Measurements from ENCODE around the gene ANKRD63. TPM values are rescaled to one million over a fixed set of nuclear protein-coding genes. Genes with fewer than 3 reads are reported as not detected.

Gene ANKRD63
- total and polyA plus RNA-seq, 2 of the 8 experiments (the other 6 are each of a cell fraction or from before 2014, with no cell fraction given) = 0.18 to 0.26 TPM

GRCh38 chr15:40240619-40241221, 42.1 kb downstream of the ANKRD63 start:
- DNase-seq (ENCODE audit: low read depth in 1 of 2, low spot score in 2 of 2) (peak in 1 of 2 experiments; percentile 41), FAIRE-seq (no peak)
- Histone ChIP-seq H2BK20ac (ENCODE audit: low read length) (no peak overlapping the region), H2BK12ac (ENCODE audit: low read depth, low read length) (no peak overlapping the region), H3K36me3 (ENCODE audit: control insufficient read depth in 2 of 4, insufficient read depth in 4 of 4, low read length in 3 of 4) (no peaks in the 10 kb centered on the region), H4K5ac (ENCODE audit: insufficient read length, low read depth, low read length) (no peak overlapping the region), H2AK5ac (ENCODE audit: low read depth, low read length) (no peak overlapping the region), H4K20me1 (replicated peaks in 1 of 2; ENCODE audit: control insufficient read depth in 1 of 2, insufficient read depth in 2 of 2, low read length in 2 of 2) (no peaks in the 10 kb centered on the region), H3K4ac (replicated peaks; ENCODE audit: insufficient read length, low read depth, low read length) (no peak overlapping the region), H4K8ac (ENCODE audit: extremely low read depth, insufficient read depth, low read length) (peak overlapping the region; percentile 38; the same call in 1 of the 2 replicates), H3K4me1 (replicated peaks in 1 of 4; ENCODE audit: control insufficient read depth in 3 of 4, insufficient read depth in 4 of 4, low read length in 3 of 4) (peaks cover 9 to 28% (median 22%) of the 10 kb centered on the region in 4 experiments), H2BK120ac (replicated peaks; ENCODE audit: low read depth, low read length) (no peak overlapping the region), H3K27ac (ENCODE audit: low read depth, low read length) (no peak overlapping the region), H3K9me3 (ENCODE audit: insufficient read depth in 2 of 2, low read depth in 1 of 2, low read length in 1 of 2) (no peaks in the 10 kb centered on the region), H3K79me1 (ENCODE audit: low read depth, low read length) (no peaks in the 10 kb centered on the region), H2BK15ac (ENCODE audit: low read length) (peak overlapping the region; percentile 88; the same call in 1 of the 2 replicates), H4K91ac (replicated peaks; ENCODE audit: insufficient read length, low read length) (no peak overlapping the region), H3K9ac (replicated peaks in 1 of 4; ENCODE audit: extremely low read depth in 1 of 4, low read depth in 3 of 4, low read length in 3 of 4) (no peak overlapping the region), H3K4me2 (ENCODE audit: insufficient read depth in 1 of 2, low read depth in 2 of 2, low read length in 2 of 2) (no peak overlapping the region), H3K79me2 (ENCODE audit: control insufficient read depth in 1 of 2, insufficient read depth in 2 of 2, low read length in 2 of 2) (no peaks in the 10 kb centered on the region), H3K23ac (ENCODE audit: insufficient read length) (no peak overlapping the region), H2AFZ (ENCODE audit: low read length) (no peak overlapping the region), H3K56ac (replicated peaks; ENCODE audit: insufficient read length, low read depth, low read length) (no peak overlapping the region), H3K18ac (ENCODE audit: extremely low read depth, low read length) (no peak overlapping the region), H2BK5ac (ENCODE audit: low read depth, low read length) (no peak overlapping the region), H3K4me3 (ENCODE audit: extremely low read depth in 1 of 4, insufficient read depth in 2 of 4, low read depth in 3 of 4, low read length in 4 of 4) (no peak overlapping the region), H3K27me3 (replicated peaks in 1 of 4; ENCODE audit: control insufficient read depth in 3 of 4, extremely low read depth in 1 of 4, insufficient read depth in 3 of 4, low read length in 3 of 4) (peaks cover 0 to 6% (median 2%) of the 10 kb centered on the region in 4 experiments; a peak in 2 of 7 replicates), H3K23me2 (ENCODE audit: low read depth, low read length) (peaks cover 4% of the 10 kb centered on the region; the same call in 1 of the 2 replicates), H3K14ac (ENCODE audit: insufficient read length) (no peak overlapping the region)
- ChIA-PET POLR2A (ENCODE audit: partially characterized antibody) (interaction anchor here (0.6 to 6.2 kb wide), 6 partner anchors 9 to 88 kb away, joined by 3 to 47 read pairs (median 5); no protein-coding TSS in a partner anchor), CTCF (ENCODE audit: partially characterized antibody) (interaction anchor here (0.5 to 46.3 kb wide), 10 partner anchors 10 to 213 kb away, joined by 3 to 1340 read pairs (median 6); partner anchors contain the start of gene PLCB2)
- WGBS, 2 experiments (ENCODE audit: extremely low coverage in 1 of 2, insufficient coverage in 1 of 2, insufficient read length in 1 of 2, insufficient replicate concordance in 2 of 2, low coverage in 1 of 2, low lambda C conversion rate in 2 of 2, missing lambda C conversion rate in 1 of 2) = 93% methylated on average over 10 of the region's 10 CpGs; no CpG with 5 or more reads in 1 of the 2 experiments
- TF ChIP-seq YY1 (IDR thresholded peaks at IDR 0.05; ENCODE audit: low read depth, low read length) (no peak), RAD21 (IDR thresholded peaks at IDR 0.05 in 1 of 2, conservative IDR thresholded peaks at IDR 0.05 in 1 of 2; ENCODE audit: low read depth in 2 of 2, low read length in 2 of 2) (no peak), SIX5 (IDR thresholded peaks at IDR 0.05; ENCODE audit: low read depth, low read length) (no peak), SIRT6 (IDR thresholded peaks at IDR 0.05; ENCODE audit: low read length) (no peak)

Measured in H1 (cell line).